Skin of body (tissue), 2 donors: ENCODE measurements around the gene C13orf46. TPM values are rescaled to one million over a fixed set of nuclear protein-coding genes. Genes with fewer than 3 reads are reported as not detected.

Experiments
- DNase-seq: peaks from one replicate; lab custom pipeline; 2025; lab: John Stamatoyannopoulos, UW
- total RNA-seq: library from RNA; depleted of rRNA; stranded (reverse); fragments of >200 nt; gene quantifications from one replicate; pipeline ENCODE4 v1.2.3, GENCODE V29; 2014

The C13orf46 gene
- total RNA-seq, 1 donor from 2014 or later = under 0.01 TPM

GRCh38 chr13:114010401-114011101 is 36.7 kb upstream of the C13orf46 start:
- no peak for DNase-seq

GRCh38 chr13:114009590-114010400 is 35.9 kb upstream of the C13orf46 start:
- DNase-seq = no peak

GRCh38 chr13:114008964-114009589 is 35.2 kb upstream of the C13orf46 start:
- DNase-seq = no peak

- DNase-seq = no peak
Observed at GRCh38 chr13:114007566-114007965, 33.7 kb upstream of the C13orf46 start.

- DNase-seq = no peak
Observed at GRCh38 chr13:114005206-114005724, 31.4 kb upstream of the C13orf46 start.

GRCh38 chr13:114004420-114005205 is 30.7 kb upstream of the C13orf46 start:
- no peak for DNase-seq

GRCh38 chr13:114002771-114003321 is 29.0 kb upstream of the C13orf46 start:
- DNase-seq = no peak

- no peak for DNase-seq
Observed at GRCh38 chr13:114002009-114002544, 28.2 kb upstream of the C13orf46 start.

GRCh38 chr13:114001331-114002008 is 27.6 kb upstream of the C13orf46 start:
- no peak for DNase-seq

- no peak for DNase-seq
Observed at GRCh38 chr13:114000151-114001040, 26.5 kb upstream of the C13orf46 start.

GRCh38 chr13:113999618-113999910 is 25.7 kb upstream of the C13orf46 start:
- no peak for DNase-seq

GRCh38 chr13:113998781-113999617 is 25.1 kb upstream of the C13orf46 start:
- DNase-seq = no peak

GRCh38 chr13:113997845-113998751 is 24.2 kb upstream of the C13orf46 start:
- peak; percentile 33 for DNase-seq

GRCh38 chr13:113996912-113997745 is 23.3 kb upstream of the C13orf46 start:
- no peak for DNase-seq

- no peak for DNase-seq
Observed at GRCh38 chr13:113996081-113996911, 22.4 kb upstream of the C13orf46 start.
